Endometrial microvascular endothelial cells (primary cell): ENCODE results near the gene SERHL2. TPM values are rescaled to one million over a fixed set of nuclear protein-coding genes. Genes with fewer than 3 reads are reported as not detected.

ENCODE experiments used
- in situ Hi-C: cut with HindIII; loops from 2 replicates; pipeline ENCODE4 v1.10.0; 2017; ENCODE audit warnings: low sequenced_read_pairs, low pct_unique_long_range_greater_than_20kb; ENCODE audit errors: inconsistent ontology term
- total RNA-seq: library from RNA; depleted of rRNA; stranded (reverse); fragments of >200 nt; gene quantifications from one replicate; pipeline ENCODE4 v1.2.3, GENCODE V29; 2015; ENCODE audit errors: inconsistent ontology term

The SERHL2 gene
- total RNA-seq, 1 donor from 2014 or later: 0.74 TPM

- in situ Hi-C loops: no loop called here
These were observed 65.7 kb downstream of the SERHL2 start for GRCh38 chr22:42619261-42620063.

GRCh38 chr22:42620084-42620483 is 66.3 kb downstream of the SERHL2 start:
- in situ Hi-C loops: no loop called here

- in situ Hi-C loops: no loop called here
These were observed 67.8 kb downstream of the SERHL2 start for GRCh38 chr22:42621505-42622002.

DNA sequence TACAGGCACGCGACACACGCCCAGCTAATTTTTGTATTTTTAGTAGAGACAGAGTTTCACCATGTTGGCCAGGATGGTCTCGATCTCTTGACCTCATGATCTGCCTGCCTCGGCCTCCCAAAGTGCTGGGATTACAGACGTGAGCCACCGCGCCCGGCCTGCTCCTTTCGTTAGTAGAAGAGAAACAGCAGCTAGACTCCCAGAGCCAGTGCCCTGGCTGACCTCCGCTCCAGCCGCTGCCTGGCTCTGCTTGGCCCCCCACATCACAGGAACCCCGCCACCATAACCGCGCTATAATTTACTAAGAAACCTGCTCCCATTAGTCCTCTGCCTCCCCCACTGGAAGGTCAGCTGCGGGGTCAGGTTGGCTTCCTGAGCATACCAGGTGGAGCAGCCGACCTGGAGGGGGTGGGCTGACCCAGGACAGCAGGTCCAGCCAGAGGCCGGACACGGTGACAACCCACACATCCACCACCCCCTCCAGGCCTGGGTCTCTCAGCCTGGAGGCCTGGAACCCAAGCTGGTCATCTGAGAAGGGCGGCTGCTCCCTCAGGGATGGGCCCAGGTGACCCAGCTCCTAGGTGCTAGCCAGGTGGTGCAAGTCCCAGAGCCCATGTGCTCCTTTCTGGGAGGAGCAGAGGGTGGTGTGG is 68.4 kb downstream of the SERHL2 start:
- in situ Hi-C loops: no loop called here

DNA sequence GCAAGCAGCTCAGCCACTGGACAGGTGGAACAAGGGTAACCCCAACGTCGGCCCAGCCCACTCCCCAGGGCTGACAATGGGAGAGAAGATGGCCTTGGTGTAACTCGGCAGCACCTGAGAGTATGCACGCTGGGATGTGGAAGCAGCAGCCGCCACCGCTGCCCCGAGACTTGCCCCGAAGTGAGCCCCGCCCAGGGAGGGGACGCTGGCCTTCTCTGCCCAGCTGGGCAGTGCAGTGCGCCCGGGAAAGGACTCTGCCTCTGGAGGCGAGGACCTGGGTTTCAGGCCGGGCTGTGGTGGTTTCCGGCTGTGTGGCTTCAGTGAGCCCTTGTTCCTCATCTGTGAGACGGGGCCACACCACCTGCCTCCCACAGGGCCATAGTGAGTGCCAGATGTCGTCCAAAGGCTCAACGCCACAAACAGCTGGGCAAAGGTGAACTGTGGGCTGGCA is 69.6 kb downstream of the SERHL2 start:
- in situ Hi-C loops: no loop called here

Other genes with a start within 250 kb of the SERHL2 start
- gene NFAM1, start 121.6 kb upstream of the SERHL2 start, total RNA-seq: not detected
- gene RRP7A, start 34.2 kb upstream of the SERHL2 start, total RNA-seq: 54.3 TPM
- gene POLDIP3, start 60.9 kb downstream of the SERHL2 start, total RNA-seq: 36.5 TPM
- gene ATP5MGL, start 86.6 kb downstream of the SERHL2 start, total RNA-seq: not detected
- gene CYB5R3, start 95.4 kb downstream of the SERHL2 start, total RNA-seq: 155 TPM
- gene A4GALT, start 166.9 kb downstream of the SERHL2 start, total RNA-seq: 28.7 TPM